HCT116 (cell line): ENCODE measurements around the gene TBC1D2B. TPM values are rescaled to one million over a fixed set of nuclear protein-coding genes. Genes with fewer than 3 reads are reported as not detected.

Experiments
- ATAC-seq: fragments of 200-7000 bp; cut with Tn5 transposase; 2 replicates; pipeline ENCODE4 v1.9.1; 2020; ENCODE audit warnings: mild to moderate bottlenecking, moderate library complexity
- BruUV-seq: library from RNA; stranded (reverse); fragments of 400-500 nt; replicated peaks from 2 replicates; lab custom pipeline; 2021; lab: Mats Ljungman, UMichigan
- CTCF ChIA-PET: fragments of 300-600 bp; sonication (Branson Sonifier 250); formaldehyde crosslinking; loops from one replicate; lab custom pipeline; 2021; ENCODE audit warnings: antibody characterized with exemption; lab: Charles Lee
- POLR2A ChIA-PET: fragments of 300-600, 350-600 bp; sonication (Branson Sonifier 250); formaldehyde crosslinking; loops from one replicate; lab custom pipeline; 2021; ENCODE audit warnings: antibody characterized with exemption; lab: Charles Lee
- RAD21 ChIA-PET, 2 experiments: fragments of 300-600 bp; sonication (Branson Sonifier 250); formaldehyde crosslinking; loops; one replicate each; lab custom pipeline; 2023; ENCODE audit warnings: low total read pairs in 2 of 2; ENCODE audit not compliant: uncharacterized antibody in 2 of 2, unreplicated experiment in 2 of 2, low non-redundant PET in 1 of 2; lab: Charles Lee
- DNase-seq: peaks from one replicate; pipeline ENCODE4 v3.0.0-alpha.2; 2010; ENCODE audit warnings: low read depth, low spot score
- H2AFZ ChIP-seq: fragments of 200-600 bp; shearing (Covaris generic), sonication (generic); 2 replicates; pipeline ENCODE4 v1.6.1; 2017; ENCODE audit warnings: low read depth, mixed run types, mixed read lengths, antibody characterized with exemption, low read length; ENCODE audit not compliant: poor library complexity, severe bottlenecking
- H3K27ac ChIP-seq: 2 replicates; pipeline ENCODE4 v1.5.1; 2012; ENCODE audit warnings: low read depth, low read length
- H3K27me3 ChIP-seq: fragments of 200-600 bp; sonication (generic); 2 replicates; pipeline ENCODE4 v1.6.1; 2016; ENCODE audit warnings: mixed run types, low read length, mixed read lengths; ENCODE audit not compliant: insufficient read depth
- H3K36me3 ChIP-seq, 2 experiments: fragments of 200-500 bp in 1 of 2; fragments of 200-600 bp in 1 of 2; sonication (Bioruptor generic) in 1 of 2; sonication (generic) in 1 of 2; 2 replicates each; pipeline versions ENCODE4 v1.5.1 to v1.6.1; 2014 to 2016; ENCODE audit warnings: low read length in 2 of 2, inconsistent platforms in 1 of 2, mixed read lengths in 1 of 2, mixed run types in 1 of 2; ENCODE audit not compliant: insufficient read depth in 2 of 2, control insufficient read depth in 1 of 2
- H3K4me1 ChIP-seq, 2 experiments: fragments of 200-600 bp in 1 of 2; sonication (generic) in 1 of 2; 2 replicates each; pipeline versions ENCODE4 v1.5.1 to v1.6.1; 2012 to 2017; ENCODE audit warnings: low read length in 2 of 2, inconsistent platforms in 1 of 2, mild to moderate bottlenecking in 1 of 2, mixed read lengths in 1 of 2, mixed run types in 1 of 2, moderate library complexity in 1 of 2; ENCODE audit not compliant: insufficient read depth in 2 of 2, control insufficient read depth in 1 of 2
- H3K4me2 ChIP-seq: fragments of 200-600 bp; sonication (generic); 2 replicates; pipeline ENCODE4 v1.6.1; 2017; ENCODE audit warnings: mixed run types, low read length, mixed read lengths
- H3K4me3 ChIP-seq, 2 experiments: fragments of 200-600 bp in 1 of 2; sonication (generic) in 1 of 2; replicated peaks in 1 of 2; 2 replicates each; pipeline ENCODE4 v1.5.1; 2011 to 2016; ENCODE audit warnings: low read length in 2 of 2, control low read depth in 1 of 2, low read depth in 1 of 2, mild to moderate bottlenecking in 1 of 2, mixed read lengths in 1 of 2, mixed run types in 1 of 2
- H3K79me2 ChIP-seq: fragments of 200-600 bp; sonication (generic); 2 replicates; pipeline ENCODE4 v1.6.1; 2017; ENCODE audit warnings: mild to moderate bottlenecking, mixed run types, low read length, moderate library complexity, mixed read lengths; ENCODE audit not compliant: insufficient read depth
- H3K9ac ChIP-seq: fragments of 200-600 bp; sonication (generic); 2 replicates; pipeline ENCODE4 v1.6.1; 2016; ENCODE audit warnings: low read length, mixed read lengths
- H3K9me2 ChIP-seq: fragments of 200-600 bp; sonication (generic), shearing (Covaris generic); 2 replicates; pipeline ENCODE4 v1.6.1; 2017; ENCODE audit warnings: mixed run types, mild to moderate bottlenecking, moderate library complexity; ENCODE audit not compliant: insufficient read depth
- H3K9me3 ChIP-seq, 2 experiments: fragments of 200-500 bp in 1 of 2; fragments of 200-600 bp in 1 of 2; sonication (Bioruptor generic) in 1 of 2; sonication (generic) in 1 of 2; 2 replicates each; pipeline ENCODE4 v1.6.1; 2014 to 2017; ENCODE audit warnings: low read length in 2 of 2, mixed read lengths in 2 of 2, inconsistent platforms in 1 of 2, low read depth in 1 of 2, mild to moderate bottlenecking in 1 of 2, mixed run types in 1 of 2, moderate library complexity in 1 of 2; ENCODE audit not compliant: control insufficient read depth in 1 of 2, insufficient read depth in 1 of 2
- H4K20me1 ChIP-seq: fragments of 200-600 bp; sonication (generic), shearing (Covaris generic); 2 replicates; pipeline ENCODE4 v1.6.1; 2017; ENCODE audit warnings: mixed run types, mild to moderate bottlenecking, moderate library complexity; ENCODE audit not compliant: insufficient read depth
- ATF3 ChIP-seq: IDR thresholded peaks from 2 replicates; pipeline ENCODE4 v1.6.1; 2012
- CEBPB ChIP-seq: IDR thresholded peaks from 2 replicates; pipeline ENCODE4 v1.6.1; 2012; ENCODE audit warnings: low read depth
- CTCF ChIP-seq, 3 experiments: fragments of 200-600 bp in 1 of 3; sonication (generic) in 1 of 3; IDR thresholded peaks in 2 of 3; conservative IDR thresholded peaks in 1 of 3; 2 replicates each; pipeline ENCODE4 v1.5.1; 2012 to 2017; ENCODE audit warnings: low read depth in 2 of 3, low read length in 2 of 3, antibody characterized with exemption in 1 of 3, borderline replicate concordance in 1 of 3, control low read depth in 1 of 3, mild to moderate bottlenecking in 1 of 3, mixed read lengths in 1 of 3, mixed run types in 1 of 3, moderate library complexity in 1 of 3; ENCODE audit not compliant: insufficient read depth in 1 of 3
- EGR1 ChIP-seq: IDR thresholded peaks from 2 replicates; pipeline ENCODE4 v1.6.1; 2012; ENCODE audit warnings: low read depth
- ELF1 ChIP-seq: IDR thresholded peaks from 2 replicates; pipeline ENCODE4 v1.6.1; 2012; ENCODE audit warnings: low read depth, borderline replicate concordance
- EZH2 ChIP-seq: fragments of 200-600 bp; sonication (generic); IDR thresholded peaks from 2 replicates; pipeline ENCODE4 v1.6.1; 2017; ENCODE audit warnings: antibody characterized with exemption, mixed run types
- FOSL1 ChIP-seq: IDR thresholded peaks from 2 replicates; pipeline ENCODE4 v1.6.1; 2012; ENCODE audit warnings: low read depth
- MAX ChIP-seq: IDR thresholded peaks from 2 replicates; pipeline ENCODE4 v1.6.1; 2012
- POLR2AphosphoS5 ChIP-seq: IDR thresholded peaks from 2 replicates; pipeline ENCODE4 v1.6.1; 2011; ENCODE audit warnings: mild to moderate bottlenecking, low read depth, low read length, moderate library complexity
- SIN3A ChIP-seq: IDR thresholded peaks from 2 replicates; pipeline ENCODE4 v1.6.1; 2012; ENCODE audit warnings: low read depth
- SRF ChIP-seq: IDR thresholded peaks from 2 replicates; pipeline ENCODE4 v1.6.1; 2012; ENCODE audit warnings: low read depth
- YY1 ChIP-seq: IDR thresholded peaks from 2 replicates; pipeline ENCODE4 v1.6.1; 2011; ENCODE audit warnings: low read length, low read depth, moderate library complexity, mild to moderate bottlenecking; ENCODE audit not compliant: insufficient replicate concordance; ENCODE audit errors: extremely low read depth
- ZBTB33 ChIP-seq: IDR thresholded peaks from 2 replicates; pipeline ENCODE4 v1.6.1; 2011; ENCODE audit warnings: mild to moderate bottlenecking, low read length, moderate library complexity; ENCODE audit not compliant: insufficient replicate concordance; ENCODE audit errors: extremely low read depth
- ZFX ChIP-seq: fragments of 450-650 bp; IDR thresholded peaks from 2 replicates; pipeline ENCODE4 v1.6.1; 2017
- ZNF274 ChIP-seq: fragments of 200-500 bp; sonication (Bioruptor generic); IDR thresholded peaks from 2 replicates; pipeline ENCODE4 v1.6.1; 2014; ENCODE audit warnings: mild to moderate bottlenecking, low read depth, low read length, inconsistent platforms
- intact Hi-C: fragments of 100-400 bp; cut with micrococcal nuclease; formaldehyde crosslinking; loops from 2 replicates; pipeline ENCODE4 v1.10.0; 2022
- total RNA-seq: library from RNA; stranded (reverse); gene quantifications from one replicate; pipeline ENCODE4 v1.2.1, GENCODE V29; 2021; ENCODE audit not compliant: unreplicated experiment

The TBC1D2B gene
- total RNA-seq, 1 experiment from 2014 or later = 16.6 TPM

GRCh38 chr15:78079298-78080087, 2.0 kb upstream of the TBC1D2B start:
- intact Hi-C loops = no loop called here
- H3K4me2 ChIP-seq = no peak overlapping the region
- H2AFZ ChIP-seq = no peak overlapping the region
- H3K9ac ChIP-seq = no peak overlapping the region
- H3K9me3 ChIP-seq = no peaks in the 10 kb centered on the region
- ChIA-PET CTCF (no interaction called here), RAD21 (no interaction called here), POLR2A (no interaction called here)
- H4K20me1 ChIP-seq = peaks cover 3% of the 10 kb centered on the region; the same call in 1 of the 2 replicates
- H3K36me3 ChIP-seq = no peaks in the 10 kb centered on the region; a peak in 1 of 4 replicates
- no peak overlapping the region for H3K4me3 ChIP-seq
- no peak overlapping the region for H3K27ac ChIP-seq
- no TSS peak for BruUV-seq
- no peaks in the 10 kb centered on the region for H3K27me3 ChIP-seq
- DNase-seq (no peak), ATAC-seq (no peak)
- H3K9me2 ChIP-seq = no peaks in the 10 kb centered on the region
- H3K4me1 ChIP-seq = peaks cover 12 to 19% of the 10 kb centered on the region in 2 experiments
- TF ChIP-seq ZNF274 (no peak), MAX (no peak), YY1 (no peak), FOSL1 (no peak), ELF1 (no peak), SIN3A (no peak), ZBTB33 (no peak), POLR2AphosphoS5 (no peak), ATF3 (no peak), CTCF (IDR thresholded peaks at IDR 0.05 in 2 of 3, conservative IDR thresholded peaks at IDR 0.05 in 1 of 3; ENCODE audit: borderline replicate concordance in 1 of 3, insufficient read depth in 1 of 3, low read depth in 2 of 3, low read length in 2 of 3) (no peak), EGR1 (no peak), ZFX (no peak), SRF (no peak), CEBPB (no peak), EZH2 (no peak)
- H3K79me2 ChIP-seq = peaks cover 20% of the 10 kb centered on the region
